Cerebellar cortex (tissue), 1 donor: Measurements from ENCODE around the gene CD200.
"Not testable (repeated sequence)": the region's sequence is repeated elsewhere in the genome, so short reads cannot be mapped to it uniquely, and the experiment has no call there.

Experiments used
- DNase-seq: peaks from one replicate; pipeline ENCODE4 v3.0.0-alpha.2; 2015; ENCODE audit warnings: low spot score

Gene CD200

GRCh38 chr3:112360561-112360960 is 27.6 kb downstream of the CD200 start:
- DNase-seq = no peak

GRCh38 chr3:112362221-112362620 is 29.3 kb downstream of the CD200 start:
- DNase-seq = no peak

- no peak for DNase-seq
Observed at GRCh38 chr3:112364291-112364690, 31.3 kb downstream of the CD200 start.

GRCh38 chr3:112365035-112365434 is 32.1 kb downstream of the CD200 start:
- no peak for DNase-seq

GRCh38 chr3:112365636-112366035 is 32.7 kb downstream of the CD200 start:
- no peak for DNase-seq

GRCh38 chr3:112366522-112366921 is 33.6 kb downstream of the CD200 start:
- no peak for DNase-seq

GRCh38 chr3:112371569-112371968 is 38.6 kb downstream of the CD200 start:
- no peak for DNase-seq

GRCh38 chr3:112372396-112372795 is 39.4 kb downstream of the CD200 start:
- DNase-seq = no peak

- DNase-seq = no peak
Observed at GRCh38 chr3:112373476-112373875, 40.5 kb downstream of the CD200 start.

- DNase-seq = no peak
Observed at GRCh38 chr3:112373924-112374323, 41.0 kb downstream of the CD200 start.

- DNase-seq = no peak
Observed at GRCh38 chr3:112374333-112374734, 41.4 kb downstream of the CD200 start.

GRCh38 chr3:112375117-112375516 is 42.2 kb downstream of the CD200 start:
- no peak for DNase-seq

GRCh38 chr3:112376241-112376911 is 43.4 kb downstream of the CD200 start:
- no peak for DNase-seq

GRCh38 chr3:112376992-112377391 is 44.0 kb downstream of the CD200 start:
- DNase-seq = no peak

GRCh38 chr3:112377568-112378071 is 44.7 kb downstream of the CD200 start:
- no peak for DNase-seq

- DNase-seq = not testable (repeated sequence)
Observed at GRCh38 chr3:112378347-112378746, 45.4 kb downstream of the CD200 start.

GRCh38 chr3:112379020-112379690 is 46.2 kb downstream of the CD200 start:
- no peak for DNase-seq

GRCh38 chr3:112381673-112382542 is 49.0 kb downstream of the CD200 start:
- DNase-seq = no peak

GRCh38 chr3:112382543-112383160 is 49.7 kb downstream of the CD200 start:
- DNase-seq = no peak

GRCh38 chr3:112384769-112385168 is 51.8 kb downstream of the CD200 start:
- DNase-seq = no peak

GRCh38 chr3:112388972-112389371 is 56.0 kb downstream of the CD200 start:
- no peak for DNase-seq

GRCh38 chr3:112389961-112390360 is 57.0 kb downstream of the CD200 start:
- DNase-seq = no peak
